HG02973 (cell line): ENCODE measurements around the gene EXOSC1.
"Not testable (repeated sequence)": the region's sequence is repeated elsewhere in the genome, so short reads cannot be mapped to it uniquely, and the experiment has no call there.

Experiments used
- ATAC-seq: cut with Tn5 transposase; IDR thresholded peaks from one replicate; pipeline ENCODE4 v1.9.1; 2021; ENCODE audit warnings: moderate library complexity; ENCODE audit not compliant: unreplicated experiment

EXOSC1 gene

GRCh38 chr10:97459933-97460332 lies 14.1 kb upstream of the EXOSC1 start:
- ATAC-seq = no peak

DNA sequence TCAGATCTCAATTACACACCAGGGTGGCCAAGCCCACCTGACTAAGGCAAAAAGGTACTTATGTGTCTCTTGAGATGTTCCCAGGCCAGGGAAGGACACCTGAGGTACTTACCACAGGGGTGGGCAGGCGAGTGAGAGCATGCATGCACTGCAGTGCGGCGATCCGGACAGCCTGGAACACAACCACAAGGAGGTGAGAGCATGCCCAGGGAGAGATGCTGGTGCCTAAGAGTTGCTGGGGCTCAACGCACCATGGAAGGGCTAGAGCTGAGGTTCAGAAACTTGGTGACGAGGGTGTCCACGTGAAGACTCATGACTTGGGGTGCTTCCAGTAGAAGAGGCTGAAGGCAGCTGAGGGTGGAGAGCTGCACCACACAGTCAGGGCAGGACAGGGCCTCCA lies 13.3 kb upstream of the EXOSC1 start:
- ATAC-seq = no peak

GRCh38 chr10:97456686-97457065 lies 10.9 kb upstream of the EXOSC1 start:
- no peak for ATAC-seq

DNA sequence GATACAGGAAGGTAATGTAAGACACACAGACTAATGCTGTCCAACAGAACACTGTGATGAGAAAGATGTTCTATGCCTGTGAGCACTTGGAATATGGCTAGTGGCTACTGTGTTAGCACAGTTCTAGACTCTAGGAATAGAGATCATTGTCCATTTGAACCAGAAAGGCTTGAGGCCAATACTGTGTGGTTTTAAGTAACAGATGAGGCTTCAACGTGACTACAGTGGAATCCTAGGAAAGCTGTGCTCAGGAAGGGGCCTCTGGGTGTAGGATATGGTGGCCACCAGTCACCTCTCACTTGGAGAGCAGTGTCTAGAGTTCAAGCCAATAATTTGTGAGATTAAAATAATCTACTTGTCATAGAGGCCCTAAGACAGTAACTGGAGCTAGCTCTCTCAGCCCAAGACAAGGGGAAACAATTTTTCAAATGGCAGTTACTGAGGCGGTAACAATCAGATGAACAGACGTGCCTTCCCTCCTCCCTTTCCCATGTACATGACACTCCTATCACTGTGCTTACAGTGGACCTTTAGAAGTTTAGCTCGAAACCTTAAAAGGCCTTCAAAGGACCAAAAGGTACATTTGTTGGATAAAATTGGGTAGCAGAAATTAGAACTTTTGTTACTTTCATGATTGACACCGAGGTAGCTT lies 10.4 kb upstream of the EXOSC1 start:
- no peak for ATAC-seq

DNA sequence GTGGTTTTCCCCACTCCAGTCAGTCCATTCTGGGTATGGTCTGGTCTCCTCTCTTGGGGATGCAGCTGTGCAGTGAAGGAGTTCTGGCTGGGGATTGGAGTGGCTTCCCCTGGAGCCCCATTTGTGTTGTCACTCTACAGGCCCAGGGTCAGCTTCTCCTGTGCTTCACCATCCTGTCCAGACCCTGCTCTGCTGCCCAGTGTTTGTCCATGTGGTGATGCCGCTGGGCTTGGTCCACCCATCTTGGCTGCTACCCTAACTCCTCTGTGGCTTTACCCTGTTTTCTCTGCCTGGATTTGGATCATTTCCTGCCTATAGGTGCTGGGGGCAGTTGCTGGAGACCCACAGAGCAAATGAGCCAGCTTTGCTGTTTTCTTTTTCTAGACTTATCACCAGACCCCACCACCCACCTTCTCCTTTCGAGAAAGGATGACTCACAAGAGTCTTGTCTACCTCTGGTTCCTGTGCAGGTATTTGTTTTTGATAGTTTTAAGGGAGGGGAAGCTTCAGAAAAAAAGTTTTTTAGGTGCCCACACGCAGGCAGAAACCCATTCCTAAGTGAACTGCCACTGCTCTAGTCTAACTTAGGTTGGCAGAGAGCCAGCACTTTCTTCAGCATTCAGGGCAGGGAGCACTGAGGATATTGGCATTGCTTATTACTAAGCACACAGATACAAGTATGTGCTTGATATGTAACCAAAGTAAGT lies 8.7 kb upstream of the EXOSC1 start:
- no peak for ATAC-seq

GRCh38 chr10:97452352-97452751 lies 6.5 kb upstream of the EXOSC1 start:
- ATAC-seq = no peak

DNA sequence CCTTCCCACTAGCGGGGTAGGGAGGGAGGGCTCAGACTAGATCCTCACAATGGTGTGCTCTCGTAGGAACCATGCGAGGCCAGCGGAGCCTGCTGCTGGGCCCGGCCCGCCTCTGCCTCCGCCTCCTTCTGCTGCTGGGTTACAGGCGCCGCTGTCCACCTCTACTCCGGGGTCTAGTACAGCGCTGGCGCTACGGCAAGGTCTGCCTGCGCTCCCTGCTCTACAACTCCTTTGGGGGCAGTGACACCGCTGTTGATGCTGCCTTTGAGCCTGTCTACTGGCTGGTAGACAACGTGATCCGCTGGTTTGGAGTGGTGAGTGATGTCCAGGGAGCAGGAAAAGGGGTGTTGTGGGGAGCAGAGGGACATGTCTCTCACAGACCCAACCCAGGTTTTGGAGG lies 5.8 kb upstream of the EXOSC1 start:
- no peak for ATAC-seq

DNA sequence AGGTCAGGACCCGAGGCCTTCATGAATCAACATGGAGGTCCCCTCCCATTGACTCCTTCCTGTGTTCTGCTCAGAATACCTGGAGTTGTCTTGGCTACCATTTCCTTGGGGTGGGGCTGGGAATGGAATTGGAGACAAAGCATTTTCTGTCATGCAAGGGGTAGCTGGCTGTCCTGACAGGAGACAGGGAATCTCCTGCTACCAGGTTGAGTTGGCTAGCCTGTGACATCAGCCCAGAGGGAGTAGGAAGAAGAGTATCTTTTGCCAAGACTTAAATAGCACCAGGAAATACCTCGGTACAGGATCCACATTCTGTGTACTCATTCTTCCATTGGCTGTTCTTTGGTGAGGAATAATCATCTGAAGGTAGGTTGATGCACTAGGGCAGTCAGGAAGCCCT lies 5.0 kb upstream of the EXOSC1 start:
- no peak for ATAC-seq

DNA sequence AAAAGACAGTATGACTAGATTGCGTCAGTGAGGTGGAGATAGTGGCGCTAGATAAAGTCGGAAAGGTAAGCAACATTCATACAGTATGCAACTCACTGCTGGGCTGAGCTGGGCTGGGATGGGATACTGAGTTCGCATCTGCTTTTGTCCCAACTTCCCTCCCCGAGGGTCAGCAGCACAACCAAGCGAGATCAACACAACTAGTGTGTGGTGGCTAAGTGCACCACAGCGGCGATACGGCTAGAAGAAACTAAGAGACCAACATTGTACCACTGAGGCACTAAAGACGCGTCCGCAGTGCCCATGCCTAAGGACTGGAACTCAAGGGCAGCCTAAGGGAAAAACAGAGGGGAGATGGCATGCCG lies 467 bp downstream of the EXOSC1 start:
- ATAC-seq = peak; percentile 2

DNA sequence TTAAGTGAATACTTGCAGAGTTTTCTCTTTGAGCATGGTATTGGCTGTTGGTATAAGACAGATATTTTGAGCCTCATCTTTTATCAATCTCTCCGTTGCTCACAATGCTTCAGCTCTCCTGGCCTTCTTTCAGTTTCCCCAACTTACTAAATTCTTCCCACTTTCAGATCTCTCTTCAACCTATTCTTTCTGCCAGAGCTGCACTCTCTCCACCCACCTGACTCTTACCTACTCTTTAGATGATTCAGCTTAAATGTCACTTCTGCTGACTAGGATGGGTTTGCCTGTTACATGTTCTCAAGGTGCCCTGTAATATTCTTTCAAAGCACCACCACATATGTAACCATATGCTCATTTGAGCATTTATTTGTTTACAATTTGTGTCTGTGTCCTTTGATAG lies 1.6 kb downstream of the EXOSC1 start:
- ATAC-seq = no peak

DNA sequence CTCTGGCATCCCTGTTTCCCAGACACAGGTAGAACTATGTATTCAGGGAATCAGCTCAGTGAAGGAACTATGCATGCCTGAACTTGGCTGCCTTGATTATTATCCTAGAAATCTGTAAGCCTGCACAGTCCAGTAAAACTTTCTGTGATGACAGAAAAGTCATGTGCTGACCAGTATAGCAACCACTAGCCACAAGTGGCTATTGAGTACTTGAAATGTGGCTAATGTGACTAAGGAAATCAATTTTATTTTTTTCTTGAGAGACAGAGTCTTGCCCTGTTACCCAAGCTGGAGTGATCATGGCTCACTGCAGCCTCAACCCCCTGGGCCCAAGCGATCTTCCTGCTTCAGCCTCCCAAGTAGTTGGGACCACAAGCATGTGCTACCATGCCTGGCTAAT lies 3.5 kb downstream of the EXOSC1 start:
- no peak for ATAC-seq

DNA sequence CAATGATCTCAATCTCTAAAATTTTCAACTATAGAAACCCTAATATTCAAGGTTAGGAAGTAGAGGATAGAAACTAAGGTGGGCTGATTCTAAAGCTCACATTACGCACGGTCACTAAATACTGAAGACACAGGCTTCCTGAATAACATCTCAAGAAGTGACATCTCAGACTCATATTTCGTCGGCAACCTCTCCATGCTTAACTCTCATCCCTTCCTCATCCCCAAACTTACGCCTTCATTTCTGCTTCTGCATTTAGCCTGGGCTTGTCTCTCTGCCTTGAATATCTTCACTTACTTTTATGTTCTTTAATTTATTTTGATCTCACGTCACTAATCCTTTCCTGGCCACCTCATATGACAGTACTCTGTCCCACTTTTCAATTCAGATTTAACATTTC lies 10.6 kb downstream of the EXOSC1 start:
- no peak for ATAC-seq

DNA sequence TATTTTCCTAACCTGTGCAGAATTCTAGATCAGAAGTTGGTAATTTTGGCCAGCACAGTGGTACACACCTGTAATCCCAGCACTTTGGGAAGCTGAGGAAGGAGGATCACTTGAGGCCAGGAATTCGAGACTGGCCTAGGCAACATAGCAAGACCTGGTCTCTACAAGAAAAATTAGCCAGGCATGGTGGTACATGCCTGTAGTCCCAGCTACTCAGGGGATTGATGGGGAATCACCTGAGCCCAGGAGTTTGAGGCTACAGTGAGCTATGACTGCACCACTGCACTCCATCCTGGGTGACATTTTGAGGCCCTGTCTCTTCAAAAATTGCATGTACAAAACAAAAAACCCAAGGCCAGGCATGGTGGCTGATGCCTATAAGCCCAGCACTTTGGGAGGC lies 11.2 kb downstream of the EXOSC1 start:
- ATAC-seq = no peak

DNA sequence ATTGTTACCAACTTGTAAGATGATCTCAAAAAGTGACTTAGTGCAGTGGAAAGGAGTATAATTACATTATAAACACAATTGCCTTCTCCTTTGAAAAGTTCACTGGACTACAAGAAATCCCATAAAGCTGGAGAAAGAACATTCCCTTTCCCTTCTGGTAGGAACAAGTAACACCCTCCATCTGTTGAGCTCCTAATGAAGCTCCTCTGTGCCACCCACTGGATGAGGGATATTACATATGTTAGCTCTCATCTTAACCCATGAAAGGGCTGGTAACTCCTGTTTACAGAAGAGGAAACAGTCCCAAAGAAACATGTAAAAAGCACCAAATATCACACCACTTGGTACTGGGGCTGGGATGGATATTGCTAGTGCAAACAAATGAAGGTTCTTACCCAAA lies 11.8 kb downstream of the EXOSC1 start:
- ATAC-seq = no peak

- no peak for ATAC-seq
These were observed 17.2 kb downstream of the EXOSC1 start for GRCh38 chr10:97428572-97428981.

GRCh38 chr10:97427571-97428179 lies 18.1 kb downstream of the EXOSC1 start:
- no peak for ATAC-seq

DNA sequence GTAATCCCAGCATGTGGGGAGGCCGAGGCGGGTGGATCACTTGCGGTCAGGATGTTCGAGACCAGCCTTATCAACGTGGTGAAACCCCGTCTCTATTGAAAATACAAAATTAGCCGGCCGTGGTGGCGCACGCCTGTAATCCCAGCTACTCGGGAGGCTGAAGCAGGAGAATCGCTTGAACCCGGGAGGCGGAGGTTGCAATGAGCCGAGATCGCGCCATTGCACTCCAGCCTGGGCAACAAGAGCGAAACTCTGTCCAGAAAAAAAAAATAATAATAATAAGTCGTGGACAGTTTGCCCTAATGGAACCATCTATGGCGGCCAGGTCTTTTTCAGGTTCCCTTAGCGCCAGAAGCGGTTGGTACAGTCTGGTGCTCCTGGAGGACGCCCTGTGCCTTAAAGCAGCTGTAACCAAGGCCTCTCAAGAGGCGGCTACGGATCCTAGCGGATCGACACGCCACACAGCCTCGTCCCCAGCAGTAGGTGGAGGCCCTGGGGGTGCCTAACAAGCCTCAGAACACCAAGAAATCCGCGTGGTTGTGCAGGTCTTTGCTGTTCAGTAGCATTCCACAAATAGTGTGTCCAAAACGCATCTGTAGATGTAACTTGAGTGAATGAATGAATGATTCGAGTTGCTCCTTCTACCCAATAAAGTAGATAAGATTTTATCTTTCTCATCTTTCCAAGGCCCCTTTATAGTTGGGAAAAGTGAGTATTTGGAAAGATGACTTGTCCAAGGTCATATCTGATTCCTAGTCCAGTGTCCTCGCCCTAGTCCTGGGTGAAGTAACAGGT lies 18.8 kb downstream of the EXOSC1 start:
- ATAC-seq = no peak

DNA sequence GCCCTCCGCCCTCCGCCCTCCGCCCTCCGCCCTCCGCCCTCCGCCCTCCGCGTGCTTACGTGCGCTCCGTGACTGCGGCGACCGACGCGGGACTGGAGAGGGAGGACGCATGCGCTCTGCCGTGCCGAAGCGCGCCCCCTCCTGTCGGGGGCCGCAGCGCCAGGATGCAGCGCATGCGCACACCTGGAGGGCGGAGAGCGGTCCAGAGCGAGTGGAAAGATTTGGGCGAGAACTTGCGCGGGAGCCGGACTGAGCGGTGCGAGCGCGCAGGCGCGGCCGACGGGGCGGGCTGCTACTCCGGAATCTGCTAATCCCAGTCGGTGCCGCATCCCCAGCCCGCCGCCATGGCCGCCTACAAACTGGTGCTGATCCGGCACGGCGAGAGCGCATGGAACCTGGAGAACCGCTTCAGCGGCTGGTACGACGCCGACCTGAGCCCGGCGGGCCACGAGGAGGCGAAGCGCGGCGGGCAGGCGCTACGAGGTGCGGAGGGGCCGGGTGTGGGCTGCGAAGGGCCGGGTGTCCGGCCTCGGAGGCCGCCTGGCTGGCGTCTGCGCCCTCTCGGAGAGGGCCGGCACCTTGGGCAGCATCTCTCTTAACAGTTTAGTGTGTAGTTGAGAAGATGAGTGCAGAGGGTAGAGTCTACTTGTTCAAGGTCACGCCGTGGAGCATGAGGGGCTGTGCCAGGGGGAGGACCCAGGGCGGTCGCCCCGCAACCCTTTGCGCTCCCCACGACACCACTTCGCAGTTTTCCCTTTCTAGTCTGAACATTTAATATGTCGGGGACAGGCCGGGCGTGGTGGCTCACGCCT lies 19.6 kb downstream of the EXOSC1 start, which contains the start of gene PGAM1:
PGAM1 (plus strand) TSS at position 228 of the 812 bp plus-strand sequence; CDS start at position 345, 117 bp downstream.
- peak; percentile 73 for ATAC-seq

- not testable (repeated sequence) for ATAC-seq
These were observed 22.1 kb downstream of the EXOSC1 start for GRCh38 chr10:97423757-97424098.

DNA sequence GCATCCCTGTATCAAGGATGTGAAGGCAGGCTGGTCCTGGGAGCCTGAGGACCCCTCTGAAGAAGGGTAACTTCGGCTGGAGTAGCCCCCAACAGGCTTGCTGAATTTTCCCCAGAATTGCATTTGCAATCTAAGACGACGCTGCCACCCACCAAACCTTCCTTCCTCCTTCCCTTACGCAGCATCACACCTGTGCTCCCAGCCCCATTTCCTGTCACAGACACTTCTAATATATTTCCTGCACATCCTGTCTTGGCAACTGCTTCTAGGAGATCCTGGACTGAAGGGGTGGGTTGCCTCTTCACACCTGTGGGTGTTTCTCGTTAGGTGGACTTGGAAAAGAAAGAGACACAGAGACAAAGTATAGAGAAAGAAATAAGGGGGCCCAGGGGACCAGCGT lies 29.2 kb downstream of the EXOSC1 start:
- ATAC-seq = no peak

DNA sequence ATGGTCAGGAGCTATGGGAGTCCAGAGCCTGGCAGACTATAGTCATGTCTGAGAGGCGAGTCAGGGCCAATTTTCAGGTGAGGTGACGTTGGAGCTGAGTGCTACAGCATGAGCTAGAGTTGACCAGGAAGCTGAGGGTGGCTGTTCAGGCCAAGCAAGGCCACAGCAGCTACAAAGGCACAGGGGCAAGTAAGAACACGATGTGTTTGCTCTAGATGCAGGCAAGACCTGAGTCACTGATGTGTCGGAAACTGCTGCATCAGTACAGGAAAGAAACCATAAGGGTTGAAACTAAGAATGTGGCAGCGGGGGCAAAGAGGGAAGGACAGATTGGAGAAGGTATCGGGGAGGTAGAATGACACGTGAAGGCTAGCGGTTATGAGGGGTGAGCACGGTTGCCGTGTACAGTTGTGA lies 32.9 kb downstream of the EXOSC1 start:
- ATAC-seq = no peak
